HG02943 (cell line): ENCODE results near the gene OR4K14.
"Not testable (repeated sequence)": the region's sequence is repeated elsewhere in the genome, so short reads cannot be mapped to it uniquely, and the experiment has no call there.

ENCODE experiments used
- ATAC-seq: cut with Tn5 transposase; IDR thresholded peaks from one replicate; pipeline ENCODE4 v1.9.1; 2021; ENCODE audit warnings: mild to moderate bottlenecking, low read depth, moderate library complexity; ENCODE audit not compliant: unreplicated experiment

OR4K14 gene, protein sequence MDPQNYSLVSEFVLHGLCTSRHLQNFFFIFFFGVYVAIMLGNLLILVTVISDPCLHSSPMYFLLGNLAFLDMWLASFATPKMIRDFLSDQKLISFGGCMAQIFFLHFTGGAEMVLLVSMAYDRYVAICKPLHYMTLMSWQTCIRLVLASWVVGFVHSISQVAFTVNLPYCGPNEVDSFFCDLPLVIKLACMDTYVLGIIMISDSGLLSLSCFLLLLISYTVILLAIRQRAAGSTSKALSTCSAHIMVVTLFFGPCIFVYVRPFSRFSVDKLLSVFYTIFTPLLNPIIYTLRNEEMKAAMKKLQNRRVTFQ

DNA sequence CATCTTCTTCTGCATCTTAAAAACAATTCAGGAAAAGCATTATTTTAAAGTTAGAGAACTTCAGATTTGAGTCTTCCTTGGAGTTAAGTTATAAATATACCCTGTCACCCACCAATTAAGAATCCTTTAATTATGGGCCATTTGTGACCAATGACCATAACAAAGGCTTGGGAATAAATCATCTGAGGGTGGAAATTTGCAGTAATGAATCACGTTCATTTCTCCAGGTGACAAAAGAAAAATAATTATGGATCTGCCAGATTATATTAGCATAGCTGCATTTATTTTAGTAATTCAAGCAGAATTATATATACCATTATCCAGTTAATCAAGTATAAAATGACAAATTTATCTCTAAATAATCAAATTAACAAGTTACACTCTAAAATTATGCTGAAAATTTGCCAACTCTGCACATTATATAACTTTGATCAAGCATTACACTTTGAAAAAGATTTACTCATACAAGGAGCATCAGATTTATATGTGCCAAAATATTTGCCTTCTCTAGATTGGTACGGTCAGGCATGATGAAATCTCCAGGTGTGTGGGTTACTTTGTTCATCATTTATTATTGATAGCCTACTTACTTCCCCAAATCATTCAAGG lies at the start of gene OR4K14:
OR4K14 (minus strand) TSS at position 51 of the 609 bp plus-strand sequence. CDS start 4,114 bp downstream, outside the sequence.
- no peak for ATAC-seq

DNA sequence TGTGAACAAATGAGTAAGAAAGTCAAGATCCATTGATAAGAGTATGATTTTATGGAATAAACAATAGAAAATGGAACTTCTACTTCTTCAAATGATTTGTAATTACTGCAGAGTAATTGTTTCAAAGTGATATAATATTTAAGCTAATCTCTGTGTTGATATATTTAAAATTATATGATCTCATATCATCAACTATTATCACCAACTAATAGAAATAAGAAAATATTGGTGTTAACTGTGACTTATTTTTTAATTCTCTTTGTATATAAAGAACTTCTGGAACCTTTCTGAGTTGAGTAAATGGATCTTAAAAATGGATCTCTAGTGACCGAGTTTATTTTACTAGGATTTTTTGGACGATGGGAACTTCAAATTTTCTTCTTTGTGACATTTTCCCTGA lies 40.6 kb upstream of the OR4K14 start, which contains the start of gene OR4L1:
OR4L1 (plus strand) TSS at position 301 of the 400 bp plus-strand sequence; CDS start at position 301, 0 bp downstream.
- ATAC-seq, result no peak

DNA sequence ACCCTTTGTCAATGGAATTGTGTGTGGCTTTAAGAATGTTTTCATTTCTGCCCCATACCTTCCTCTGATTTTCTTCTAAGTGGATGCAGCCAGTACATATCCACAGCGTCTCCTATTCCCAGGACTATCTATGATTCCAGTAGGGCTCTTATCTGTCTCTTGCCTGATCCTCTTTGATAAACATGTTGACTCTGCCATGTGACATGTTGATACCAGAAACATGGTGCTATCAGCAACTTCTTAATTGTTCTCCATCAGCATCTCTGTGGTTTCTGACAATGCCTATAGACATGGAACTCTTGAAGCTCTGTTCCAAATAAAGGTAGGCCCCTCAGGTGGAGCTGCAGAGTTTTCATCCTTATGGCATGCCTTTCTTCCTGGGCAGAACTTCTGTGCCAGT lies 29.1 kb upstream of the OR4K14 start:
- no peak for ATAC-seq

DNA sequence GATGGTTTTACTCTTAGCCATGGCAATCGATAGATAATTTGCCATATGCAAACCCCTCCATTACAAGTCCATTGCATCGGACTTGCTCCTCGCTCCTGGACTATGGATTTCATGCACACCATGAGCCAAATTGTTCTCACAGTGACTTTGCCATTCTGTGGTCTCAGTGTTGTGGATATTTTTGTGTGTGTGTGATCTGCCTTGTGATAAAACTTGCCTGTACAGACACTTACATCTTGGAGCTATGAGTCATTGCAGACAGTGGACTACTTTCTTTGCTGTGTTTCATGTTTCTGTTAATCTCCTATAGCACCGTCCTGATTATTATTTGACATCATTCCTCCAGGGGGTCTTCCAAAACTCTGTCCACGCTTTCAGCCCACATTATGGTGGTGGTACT lies 25.1 kb upstream of the OR4K14 start:
- ATAC-seq, result no peak

DNA sequence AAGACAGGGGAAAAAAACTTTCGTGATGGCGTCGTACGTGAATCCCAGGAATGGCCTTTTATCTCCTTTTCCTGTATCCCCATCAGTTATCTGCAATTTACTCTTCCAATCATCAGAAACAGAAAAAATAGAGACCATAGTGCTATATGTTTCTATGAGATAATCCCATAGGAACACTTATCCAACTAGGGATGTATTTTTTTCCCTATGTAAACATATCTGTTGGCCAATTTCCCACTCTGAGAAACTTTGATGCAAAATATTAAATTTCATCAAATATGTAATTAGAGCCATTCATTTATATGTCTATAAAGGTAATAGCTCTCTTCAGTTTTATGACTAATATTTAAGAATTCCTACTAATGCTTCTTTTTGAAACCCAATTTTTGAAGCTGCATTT lies 16.8 kb upstream of the OR4K14 start, which contains the start of gene OR4K13:
OR4K13 (minus strand) TSS at position 101 of the 400 bp plus-strand sequence. CDS start 1,280 bp downstream, outside the sequence.
- ATAC-seq, result no peak

DNA sequence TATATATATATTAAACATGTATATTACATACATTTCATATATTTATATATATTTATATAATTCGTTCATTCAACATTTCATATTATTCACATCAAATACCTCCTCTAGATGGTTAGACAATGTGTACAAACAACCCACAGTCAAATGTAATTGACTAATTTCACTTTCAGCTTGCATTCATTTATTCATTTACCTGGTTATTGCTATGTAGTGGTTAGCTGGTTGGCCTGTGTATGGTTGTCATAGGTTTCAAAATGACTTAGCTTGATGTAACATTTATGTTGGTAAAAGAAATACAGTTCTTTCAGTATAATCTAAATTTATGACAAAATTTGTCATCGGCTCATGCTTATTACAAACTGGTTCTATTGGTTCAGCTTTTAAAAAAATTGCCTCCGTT lies 16.3 kb upstream of the OR4K14 start:
- ATAC-seq, result no peak

DNA sequence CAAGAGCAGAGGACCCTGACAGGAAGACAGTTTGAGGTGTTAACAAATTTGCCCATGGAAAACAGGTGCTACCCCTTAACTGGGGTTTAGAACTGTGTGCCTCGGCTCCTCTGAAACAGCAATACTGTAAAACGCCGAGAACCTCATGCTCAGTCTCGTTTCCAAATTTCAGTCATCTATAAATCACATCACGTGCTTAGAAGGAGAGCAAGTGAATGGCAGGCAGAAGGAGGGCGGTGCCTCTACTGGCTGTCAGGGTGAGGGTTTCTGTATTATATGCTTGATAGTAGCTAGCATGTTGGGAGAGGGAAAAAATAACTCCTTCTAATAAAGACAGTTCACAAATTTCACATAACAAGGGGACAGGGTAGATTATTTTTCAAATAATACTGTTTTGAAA lies 12.0 kb upstream of the OR4K14 start:
- no peak for ATAC-seq

DNA sequence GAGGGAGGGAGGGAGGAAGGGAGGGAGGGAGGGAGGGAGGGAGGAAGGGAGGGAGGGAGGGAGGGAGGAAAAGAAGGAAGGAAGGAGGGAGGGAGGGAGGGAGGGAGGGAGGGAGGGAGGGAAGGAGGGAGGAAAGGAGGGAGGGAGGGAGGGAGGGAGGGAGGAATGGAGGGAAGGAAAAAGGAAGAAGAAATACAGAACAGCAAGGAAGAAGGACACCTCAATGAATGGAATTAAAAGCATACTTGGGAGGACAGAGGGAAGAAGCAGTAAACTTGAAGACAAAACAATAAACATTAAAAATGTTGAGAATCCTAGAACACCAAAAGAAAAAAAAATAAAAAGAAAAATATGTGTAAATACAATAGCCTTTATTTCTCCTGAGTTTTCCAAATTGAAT lies 11.0 kb downstream of the OR4K14 start:
- no peak for ATAC-seq

DNA sequence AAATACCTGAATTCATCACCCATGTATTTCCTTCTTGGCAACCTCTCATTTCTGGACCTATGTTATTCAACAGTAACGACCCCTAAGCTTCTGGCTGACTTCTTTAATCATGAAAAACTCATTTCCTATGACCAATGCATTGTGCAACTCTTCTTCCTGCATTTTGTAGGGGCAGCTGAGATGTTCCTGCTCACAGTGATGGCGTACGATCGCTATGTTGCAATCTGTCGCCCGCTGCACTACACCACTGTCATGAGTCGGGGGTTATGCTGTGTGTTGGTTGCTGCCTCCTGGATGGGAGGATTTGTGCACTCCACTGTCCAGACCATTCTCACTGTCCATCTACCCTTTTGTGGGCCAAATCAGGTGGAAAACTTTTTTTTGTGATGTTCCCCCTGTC lies 16.8 kb downstream of the OR4K14 start:
- ATAC-seq, result no peak

DNA sequence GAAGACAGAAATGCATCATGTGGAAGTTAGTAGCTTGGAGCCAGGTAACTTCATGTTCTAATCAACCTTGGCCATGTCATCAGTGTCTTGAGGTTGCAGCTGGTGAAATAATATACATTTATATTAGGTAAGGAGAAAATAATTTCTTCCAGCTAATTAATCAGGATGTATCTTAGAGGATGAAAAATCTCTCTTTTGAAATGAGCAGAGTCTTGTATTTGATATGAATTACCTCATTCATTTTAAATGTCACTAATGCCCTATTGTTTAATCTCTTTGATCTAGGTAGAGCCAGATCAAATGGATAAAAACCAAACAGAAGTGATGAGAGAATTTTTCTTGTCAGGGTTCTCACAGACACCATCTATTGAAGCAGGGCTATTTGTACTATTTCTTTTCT lies 17.2 kb downstream of the OR4K14 start, which contains the start of gene OR4Q2:
OR4Q2 (plus strand) TSS at position 301 of the 400 bp plus-strand sequence.
- ATAC-seq, result no peak

DNA sequence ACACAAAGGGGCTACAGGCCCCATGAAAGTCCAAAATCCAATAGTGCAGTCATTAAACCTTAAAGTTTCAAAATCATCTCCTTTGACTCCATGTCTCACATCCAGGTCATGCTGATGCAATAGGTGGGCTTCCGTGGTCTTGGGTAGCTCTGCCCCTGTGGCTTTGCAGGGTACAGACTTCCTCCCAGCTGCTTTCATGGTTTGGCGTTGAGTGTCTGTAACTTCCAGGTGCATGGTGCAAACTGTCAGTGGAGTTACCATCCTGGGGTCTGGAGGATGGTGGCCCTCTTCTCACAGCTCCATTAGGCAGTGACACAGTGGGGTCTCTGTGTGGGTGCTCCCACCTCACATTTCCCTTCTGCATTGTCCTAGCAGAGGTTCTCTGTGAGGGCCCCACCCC lies 25.7 kb downstream of the OR4K14 start:
- ATAC-seq, result no peak

DNA sequence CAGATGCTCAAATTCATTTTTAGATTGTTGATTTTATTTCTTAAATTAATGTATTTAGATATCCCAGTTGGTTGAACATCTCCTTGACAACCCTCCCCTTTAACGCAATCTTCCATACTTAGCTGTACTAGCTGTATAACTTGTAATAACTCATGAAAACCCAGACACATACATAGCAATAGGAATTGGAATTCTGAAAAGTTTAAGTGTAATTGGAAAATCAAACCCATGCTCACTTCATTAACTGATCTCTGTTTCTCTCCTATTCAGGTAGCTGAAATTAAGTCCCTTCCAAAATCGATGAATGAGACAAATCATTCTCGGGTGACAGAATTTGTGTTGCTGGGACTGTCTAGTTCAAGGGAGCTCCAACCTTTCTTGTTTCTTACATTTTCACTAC lies 43.8 kb downstream of the OR4K14 start, which contains the start of gene OR4K15:
OR4K15 (plus strand) TSS at position 301 of the 400 bp plus-strand sequence; CDS start at position 301, 0 bp downstream.
- no peak for ATAC-seq

DNA sequence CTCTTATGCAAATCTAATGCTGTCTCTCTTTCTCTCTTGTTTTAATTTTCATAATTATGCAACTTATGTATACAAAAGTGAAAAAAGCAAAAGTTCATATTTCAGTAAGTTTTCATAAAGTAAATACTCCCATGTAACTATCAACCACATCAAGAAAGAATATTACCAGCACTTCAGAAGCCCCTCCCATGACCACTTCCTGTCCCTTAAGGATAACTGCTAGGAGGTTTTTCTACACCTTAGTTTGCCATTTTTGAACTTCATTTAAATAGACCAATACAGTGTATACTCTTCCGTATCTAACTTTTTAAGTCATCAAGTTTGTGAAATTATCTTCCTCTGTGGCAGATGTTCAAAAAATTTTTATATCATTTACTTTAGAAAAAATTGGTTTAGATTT lies 44.3 kb downstream of the OR4K14 start:
- no peak for ATAC-seq

DNA sequence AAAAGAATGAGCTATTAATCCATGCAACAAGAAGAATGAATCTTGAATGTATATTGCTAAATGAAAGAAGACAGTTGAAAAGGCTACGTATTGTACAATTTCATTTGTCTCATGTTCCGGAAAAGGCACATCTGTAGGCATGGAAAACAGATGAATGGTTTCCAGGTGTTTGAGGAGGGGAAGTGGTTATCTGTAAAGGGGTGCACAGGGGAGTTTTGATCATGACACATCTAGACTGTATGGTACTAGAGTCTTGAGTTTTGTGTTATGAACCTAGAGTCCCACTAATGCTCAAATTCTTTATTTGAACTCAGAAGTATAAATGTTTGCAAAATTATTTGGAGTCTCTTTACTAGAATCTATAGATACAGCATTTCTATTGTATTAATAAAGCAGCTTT lies 49.4 kb downstream of the OR4K14 start:
- not testable (repeated sequence) for ATAC-seq
